ENCODE results near the gene EML2. TPM values are rescaled to one million over a fixed set of nuclear protein-coding genes. Genes with fewer than 3 reads are reported as not detected.

Gene EML2
- total RNA-seq, 2 donors from 2014 or later, result 96.2 to 106 TPM

- no peak overlapping the region for H3K9ac ChIP-seq (ENCODE audit: low read depth in 2 of 2, low read length in 2 of 2)
- peaks cover 5% of the 10 kb centered on the region for H3K36me3 ChIP-seq
- no peak overlapping the region for H3K27ac ChIP-seq
- no peak overlapping the region for H3K4me3 ChIP-seq
- peaks cover 3% of the 10 kb centered on the region for H3K4me1 ChIP-seq
- H3K9me3 ChIP-seq, result no peaks in the 10 kb centered on the region
- intact Hi-C loops (cut with DNase I), result no loop called here
- no peak for TF ChIP-seq CTCF (IDR thresholded peaks at IDR 0.05)
- H3K27me3 ChIP-seq, result no peaks in the 10 kb centered on the region
- no peak for DNase-seq
Measured at GRCh38 chr19:45608948-45609347, 30.2 kb downstream of the EML2 start.

GRCh38 chr19:45607071-45608029, 31.8 kb downstream of the EML2 start:
- Histone ChIP-seq H3K4me1 (no peaks in the 10 kb centered on the region), H3K9ac (ENCODE audit: low read depth in 2 of 2, low read length in 2 of 2) (peak overlapping the region; percentile 47 to 55), H3K4me3 (no peak overlapping the region), H3K27ac (no peak overlapping the region), H3K9me3 (no peaks in the 10 kb centered on the region), H3K36me3 (peaks cover 5% of the 10 kb centered on the region), H3K27me3 (peaks cover 7% of the 10 kb centered on the region)
- peak; percentile 87 for DNase-seq
- intact Hi-C loops (cut with DNase I), result loop anchor here (2.0 kb wide), 1 partner anchor 35 kb away; no protein-coding TSS in a partner anchor
- TF ChIP-seq CTCF (IDR thresholded peaks at IDR 0.05), result peak; percentile 77

- no peak for TF ChIP-seq CTCF (IDR thresholded peaks at IDR 0.05)
- DNase-seq, result no peak
- Histone ChIP-seq H3K4me3 (peak within 1 kb of the TSS; percentile 13), H3K9me3 (no peaks in the 10 kb centered on the region), H3K27ac (no peak within 1 kb of the TSS), H3K9ac (ENCODE audit: low read depth in 2 of 2, low read length in 2 of 2) (peak within 1 kb of the TSS in 1 of 2 donors; percentile 39), H3K36me3 (no peaks in the 10 kb centered on the region), H3K4me1 (no peaks in the 10 kb centered on the region), H3K27me3 (peaks cover 39% of the 10 kb centered on the region)
- intact Hi-C loops (cut with DNase I), result no loop called here
Measured at GRCh38 chr19:45601524-45602374, 37.4 kb downstream of the EML2 start, which contains the start of gene GPR4. Gene GPR4, minus strand, starts transcription at chr19:45602212. Its CDS starts 10,346 bp downstream, at chr19:45591866.

GRCh38 chr19:45601115-45601514, 38.1 kb downstream of the EML2 start:
- no peak for TF ChIP-seq CTCF (IDR thresholded peaks at IDR 0.05)
- peak overlapping the region in 1 of 2 donors; percentile 12 for H3K9ac ChIP-seq (ENCODE audit: low read depth in 2 of 2, low read length in 2 of 2)
- H3K4me1 ChIP-seq, result no peaks in the 10 kb centered on the region
- intact Hi-C loops (cut with DNase I), result no loop called here
- H3K9me3 ChIP-seq, result no peaks in the 10 kb centered on the region
- H3K36me3 ChIP-seq, result no peaks in the 10 kb centered on the region
- H3K27me3 ChIP-seq, result peaks cover 39% of the 10 kb centered on the region
- no peak overlapping the region for H3K27ac ChIP-seq
- no peak overlapping the region for H3K4me3 ChIP-seq
- DNase-seq, result no peak

- Histone ChIP-seq H3K4me1 (no peaks in the 10 kb centered on the region), H3K36me3 (no peaks in the 10 kb centered on the region), H3K9me3 (no peaks in the 10 kb centered on the region), H3K9ac (ENCODE audit: low read depth in 2 of 2, low read length in 2 of 2) (no peak overlapping the region), H3K27ac (no peak overlapping the region), H3K4me3 (no peak overlapping the region), H3K27me3 (peaks cover 39% of the 10 kb centered on the region)
- DNase-seq, result no peak
- TF ChIP-seq CTCF (IDR thresholded peaks at IDR 0.05), result no peak
- intact Hi-C loops (cut with DNase I), result no loop called here
Measured at GRCh38 chr19:45600340-45600885, 38.8 kb downstream of the EML2 start.

Data from colonic mucosa (tissue), 4 donors.